ENCODE data around the gene SLC7A1. TPM values are rescaled to one million over a fixed set of nuclear protein-coding genes. Genes with fewer than 3 reads are reported as not detected.

SLC7A1 gene
- total and polyA plus RNA-seq, 2 of the 13 experiments (the other 11 are each of a cell fraction or from before 2014, with no cell fraction given), result 14.5 to 15.3 TPM

- Histone ChIP-seq H3K79me2 (ENCODE audit: insufficient read depth, low read length) (peaks cover 36% of the 10 kb centered on the region), H4K20me1 (ENCODE audit: insufficient read depth, low read length) (peaks cover 32% of the 10 kb centered on the region), H3K4me3 (replicated peaks in 1 of 3; ENCODE audit: insufficient read depth in 1 of 3, low read depth in 2 of 3, low read length in 3 of 3) (no peak overlapping the region), H3K36me3 (replicated peaks in 1 of 2; ENCODE audit: control insufficient read depth in 1 of 2, insufficient read depth in 2 of 2, low read length in 2 of 2) (peaks cover 18 to 55% of the 10 kb centered on the region in 2 experiments), H3K4me1 (ENCODE audit: insufficient read depth, low read length) (peaks cover 17% of the 10 kb centered on the region), H3K27me3 (ENCODE audit: control insufficient read depth in 1 of 2, insufficient read depth in 2 of 2, low read length in 2 of 2) (no peaks in the 10 kb centered on the region), H2AFZ (ENCODE audit: low read length) (no peak overlapping the region), H3K4me2 (ENCODE audit: low read depth, low read length) (no peak overlapping the region), H3K27ac (ENCODE audit: extremely low read length, insufficient read depth, low read length) (no peak overlapping the region), H3K9me3 (ENCODE audit: low read length) (no peaks in the 10 kb centered on the region), H3K9ac (ENCODE audit: insufficient read depth, low read depth, low read length) (no peak overlapping the region)
- no peak for FAIRE-seq
- ChIA-PET POLR2A (no interaction called here), CTCF (ENCODE audit: low intra/inter-chr PET ratio, low total read pairs) (no interaction called here)
- WGBS (ENCODE audit: low lambda C conversion rate), result 97% methylated on average over 8 of the region's 8 CpGs
- no TSS peak for BruUV-seq (replicated peaks)
- intact Hi-C loops (cut with micrococcal nuclease; ENCODE audit: unreplicated experiment) (no loop called here), in situ Hi-C loops (cut with HindIII; ENCODE audit: extremely low pct_ligation_motif_present, low pct_unique_long_range_greater_than_20kb) (no loop called here)
- TF ChIP-seq RORA (CRISPR knock-in tag; IDR thresholded peaks at IDR 0.05) (no peak), ZNF7 (CRISPR knock-in tag; IDR thresholded peaks at IDR 0.05) (no peak), ZNF883 (CRISPR knock-in tag; IDR thresholded peaks at IDR 0.05; ENCODE audit: not compliant biosample characterization) (no peak), ARNT2 (CRISPR knock-in tag; IDR thresholded peaks at IDR 0.05; ENCODE audit: low read depth) (no peak), SNAPC4 (CRISPR knock-in tag; IDR thresholded peaks at IDR 0.05) (no peak), PRDM10 (CRISPR knock-in tag; IDR thresholded peaks at IDR 0.05; ENCODE audit: low read depth) (no peak), REL (CRISPR knock-in tag; conservative IDR thresholded peaks at IDR 0.05) (no peak), JDP2 (CRISPR knock-in tag; IDR thresholded peaks at IDR 0.05; ENCODE audit: borderline replicate concordance) (no peak), KDM6A (CRISPR knock-in tag; IDR thresholded peaks at IDR 0.05; ENCODE audit: low read depth) (no peak), NR3C1 (CRISPR knock-in tag; IDR thresholded peaks at IDR 0.05) (no peak), IRF1 (CRISPR knock-in tag; IDR thresholded peaks at IDR 0.05; ENCODE audit: low read depth) (no peak), TFE3 (CRISPR knock-in tag; IDR thresholded peaks at IDR 0.05) (no peak)
- DNase-seq (ENCODE audit: low spot score), result no peak
- no peak for ATAC-seq
These were observed 49.5 kb downstream of the SLC7A1 start for GRCh38 chr13:29545988-29546387.
